AG04449 (cell line): Measurements from ENCODE around the gene ZNF653.

ENCODE experiments used
- CTCF ChIA-PET: fragments of 350-600 bp; formaldehyde crosslinking; extraction: SDS; loops from one replicate; lab custom pipeline; 2021; ENCODE audit warnings: antibody characterized with exemption; lab: Yijun Ruan, JAX
- POLR2A ChIA-PET: fragments of 400-600, 350-600 bp; formaldehyde crosslinking; extraction: SDS; loops from one replicate; lab custom pipeline; 2020; ENCODE audit warnings: antibody characterized with exemption, inconsistent platforms; lab: Yijun Ruan, JAX
- DNase-seq: peaks from one replicate; pipeline ENCODE4 v3.0.0-alpha.2; 2010; ENCODE audit warnings: low read depth, low spot score
- H3K4me3 ChIP-seq: 2 replicates; pipeline ENCODE4 v1.5.1; 2011; ENCODE audit warnings: low read depth, mild to moderate bottlenecking, control low read depth, low read length
- TF ChIP-seq, protein P1 (sequence below): IDR thresholded peaks from one replicate; pipeline ENCODE4 v1.5.1; 2011; ENCODE audit warnings: mild to moderate bottlenecking, moderate library complexity, low read length, control low read depth, inconsistent platforms; ENCODE audit not compliant: insufficient read depth; ENCODE audit errors: missing control alignments

Gene ZNF653

DNA sequence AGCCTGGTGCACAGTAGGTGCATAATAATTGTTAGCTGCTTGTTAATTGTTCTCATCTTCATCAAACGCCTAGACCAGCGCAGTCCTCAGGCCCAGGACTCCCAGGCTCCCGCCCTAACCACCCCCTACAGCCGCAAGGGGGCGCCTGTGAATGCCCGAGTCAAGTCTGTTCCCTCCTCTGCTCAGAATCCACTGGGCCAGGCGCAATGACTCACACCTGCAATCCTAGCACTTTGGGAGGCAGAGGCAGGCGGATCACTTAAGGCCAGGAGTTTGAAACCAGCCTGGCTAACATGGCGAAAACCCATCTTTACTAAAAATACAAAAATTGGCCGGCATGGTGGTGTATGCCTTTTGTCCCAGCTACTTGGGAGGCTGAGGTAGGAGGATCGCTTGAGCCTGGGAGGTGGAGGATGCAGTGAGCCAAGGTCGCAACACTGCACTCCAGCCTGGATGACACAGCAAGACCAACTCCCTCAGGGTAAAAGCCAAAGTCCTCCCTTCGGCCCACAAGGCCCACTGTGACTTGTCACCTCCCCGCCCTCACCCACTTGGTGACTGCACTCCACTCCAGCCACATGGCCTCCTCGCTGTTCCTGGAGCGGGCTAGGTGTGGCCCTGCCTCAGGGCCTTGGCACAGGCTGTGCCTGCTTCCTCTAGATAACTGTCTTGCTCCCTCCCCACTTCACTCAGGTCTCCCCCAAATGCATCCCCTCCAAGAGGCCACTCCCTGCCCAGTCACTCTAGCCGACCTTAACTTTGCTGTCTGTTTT is 9.1 kb downstream of the ZNF653 start:
- TF ChIP-seq, protein P1, sequence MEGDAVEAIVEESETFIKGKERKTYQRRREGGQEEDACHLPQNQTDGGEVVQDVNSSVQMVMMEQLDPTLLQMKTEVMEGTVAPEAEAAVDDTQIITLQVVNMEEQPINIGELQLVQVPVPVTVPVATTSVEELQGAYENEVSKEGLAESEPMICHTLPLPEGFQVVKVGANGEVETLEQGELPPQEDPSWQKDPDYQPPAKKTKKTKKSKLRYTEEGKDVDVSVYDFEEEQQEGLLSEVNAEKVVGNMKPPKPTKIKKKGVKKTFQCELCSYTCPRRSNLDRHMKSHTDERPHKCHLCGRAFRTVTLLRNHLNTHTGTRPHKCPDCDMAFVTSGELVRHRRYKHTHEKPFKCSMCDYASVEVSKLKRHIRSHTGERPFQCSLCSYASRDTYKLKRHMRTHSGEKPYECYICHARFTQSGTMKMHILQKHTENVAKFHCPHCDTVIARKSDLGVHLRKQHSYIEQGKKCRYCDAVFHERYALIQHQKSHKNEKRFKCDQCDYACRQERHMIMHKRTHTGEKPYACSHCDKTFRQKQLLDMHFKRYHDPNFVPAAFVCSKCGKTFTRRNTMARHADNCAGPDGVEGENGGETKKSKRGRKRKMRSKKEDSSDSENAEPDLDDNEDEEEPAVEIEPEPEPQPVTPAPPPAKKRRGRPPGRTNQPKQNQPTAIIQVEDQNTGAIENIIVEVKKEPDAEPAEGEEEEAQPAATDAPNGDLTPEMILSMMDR, result peak; percentile 80
- DNase-seq, result peak; percentile 24
- CTCF ChIA-PET, result interaction anchor here (0.6 to 4.7 kb wide), 15 partner anchors 8 to 215 kb away, joined by 3 to 55 read pairs (median 5); partner anchors contain the start of gene ECSIT
- H3K4me3 ChIP-seq, result no peak overlapping the region
- POLR2A ChIA-PET, result no interaction called here

DNA sequence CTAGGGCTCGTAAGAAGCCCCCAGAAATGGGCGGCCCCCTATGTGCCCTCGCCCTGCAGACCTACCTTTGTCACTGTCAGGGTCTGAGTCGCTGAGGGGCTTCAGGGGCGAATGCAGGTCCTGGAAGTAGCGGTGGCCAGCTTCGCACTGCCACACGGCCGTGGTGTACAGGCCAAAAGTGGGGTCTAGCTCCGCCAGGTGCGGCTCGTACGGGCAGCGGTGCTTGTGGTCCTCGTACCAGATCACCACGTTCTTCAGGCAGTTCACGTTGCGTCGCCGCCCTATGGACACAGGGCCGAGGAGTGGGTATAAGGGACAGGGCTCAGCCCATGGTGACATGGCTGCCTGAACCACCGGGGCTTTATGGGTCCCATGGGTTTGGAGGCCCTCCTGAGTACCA is 9.8 kb downstream of the ZNF653 start:
- CTCF ChIA-PET, result interaction anchor here (0.6 to 4.7 kb wide), 17 partner anchors 8 to 215 kb away, joined by 3 to 55 read pairs (median 5); no protein-coding TSS in a partner anchor

DNA sequence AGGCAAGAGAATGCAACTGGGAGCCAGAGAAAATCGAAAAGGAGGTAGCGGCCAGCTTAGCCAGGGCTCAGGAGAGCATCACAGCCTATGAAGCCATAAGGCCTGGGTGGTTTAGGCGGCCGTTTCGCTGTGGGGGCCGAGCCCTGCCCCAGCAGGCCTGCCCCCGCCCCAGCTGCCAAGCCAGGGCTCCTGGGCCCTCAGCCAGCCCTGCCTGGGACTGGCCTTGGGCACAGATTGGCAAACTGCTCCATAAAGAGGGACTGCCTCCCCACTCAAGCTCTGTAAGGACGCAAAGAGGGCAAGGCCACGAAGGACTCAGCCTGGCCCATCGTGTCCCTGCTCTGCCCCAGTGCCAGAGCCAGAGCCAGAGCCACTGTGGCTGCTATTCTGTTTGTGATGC is 10.2 kb downstream of the ZNF653 start:
- ChIA-PET POLR2A (no interaction called here), CTCF (interaction anchor here (0.9 to 4.7 kb wide), 14 partner anchors 9 to 214 kb away, joined by 3 to 55 read pairs (median 5); no protein-coding TSS in a partner anchor)

More for the DNA sequence above, 9.8 kb downstream of the ZNF653 start:
- POLR2A ChIA-PET, result no interaction called here
- TF ChIP-seq, protein P1, result no peak
- H3K4me3 ChIP-seq, result no peak overlapping the region
- DNase-seq, result no peak

DNA sequence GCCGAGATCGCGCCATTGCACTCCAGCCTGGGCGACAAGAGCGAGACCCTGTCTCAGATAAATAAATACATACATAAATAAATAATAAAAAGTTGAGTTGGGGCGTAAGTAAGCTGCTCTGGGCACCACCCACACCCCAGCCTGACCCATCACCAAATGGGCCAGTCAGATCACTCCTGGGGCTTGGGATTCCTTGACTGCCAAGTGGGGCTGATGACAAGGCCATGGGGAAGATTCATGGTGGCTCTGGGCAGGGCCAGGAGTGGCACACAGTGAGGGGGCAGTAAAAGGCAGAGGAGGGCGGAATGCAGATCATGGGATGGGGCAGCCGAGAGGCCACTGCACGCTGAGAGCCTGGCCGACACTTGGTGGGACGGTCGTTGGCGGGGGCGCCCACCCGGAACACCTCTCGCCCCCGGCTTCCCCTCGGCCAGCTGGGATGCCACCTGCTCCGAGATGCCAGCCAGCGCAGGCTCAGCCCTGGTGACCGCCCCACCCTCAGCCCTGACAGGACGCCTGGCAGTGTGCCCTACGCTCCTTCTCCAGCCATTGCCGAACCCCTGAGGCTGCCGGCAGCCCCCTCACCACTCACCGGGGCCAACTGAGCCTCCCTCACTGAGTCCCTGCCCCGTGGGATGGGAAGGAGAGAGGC is 10.9 kb downstream of the ZNF653 start:
- CTCF ChIA-PET, result interaction anchor here (0.7 to 4.7 kb wide), 13 partner anchors 9 to 213 kb away, joined by 3 to 55 read pairs (median 5); no protein-coding TSS in a partner anchor
- DNase-seq, result no peak
- POLR2A ChIA-PET, result no interaction called here
- H3K4me3 ChIP-seq, result no peak overlapping the region
- TF ChIP-seq, protein P1, result no peak

More for the DNA sequence above, 10.2 kb downstream of the ZNF653 start:
- TF ChIP-seq, protein P1, result no peak
- no peak for DNase-seq
- no peak overlapping the region for H3K4me3 ChIP-seq

DNA sequence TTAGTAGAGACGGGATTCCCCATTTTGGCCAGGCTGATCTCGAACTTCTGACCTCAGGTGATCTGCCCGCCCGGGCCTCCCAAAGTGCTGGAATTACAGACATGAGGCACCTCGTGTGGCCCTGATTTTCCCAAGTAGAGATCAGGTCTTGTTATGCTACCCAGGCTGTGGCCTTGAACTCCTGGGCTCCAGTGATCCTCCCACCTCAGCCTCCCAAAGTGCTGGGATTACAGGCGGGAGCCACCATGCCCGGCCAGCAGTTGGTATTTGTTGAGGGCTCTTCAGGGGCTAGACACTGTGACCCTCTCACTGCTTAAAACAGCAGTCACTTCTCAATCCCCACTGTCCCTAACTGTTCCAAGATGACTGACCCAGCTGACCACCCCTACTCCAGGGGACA is 16.3 kb downstream of the ZNF653 start:
- CTCF ChIA-PET, result no interaction called here
- H3K4me3 ChIP-seq, result no peak overlapping the region
- DNase-seq, result no peak
- POLR2A ChIA-PET, result no interaction called here
- TF ChIP-seq, protein P1, result no peak
